ENCODE measurements around the gene IPMK. TPM values are rescaled to one million over a fixed set of nuclear protein-coding genes. Genes with fewer than 3 reads are reported as not detected.

The IPMK gene
- total and polyA plus RNA-seq, 8 donors = 4.7 to 8.1 (median 6.9) TPM

DNA sequence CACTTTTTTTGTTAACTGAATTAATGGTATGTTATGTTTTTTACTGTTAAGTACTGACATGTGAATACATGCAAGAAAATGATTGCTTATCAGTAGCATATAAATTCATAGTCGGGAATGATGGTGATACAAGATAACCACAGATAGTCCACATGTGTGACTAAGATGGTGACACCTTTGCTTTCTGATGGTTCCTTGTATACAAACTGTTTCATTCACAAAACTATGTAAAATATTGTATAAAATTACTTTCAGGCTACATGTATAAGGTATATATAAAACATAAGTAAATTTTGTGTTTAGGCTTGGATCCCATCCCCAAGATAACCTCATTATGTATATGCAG, 11.2 kb upstream of the IPMK start:
- Histone ChIP-seq H3K4me1 (peaks cover 0 to 33% of the 10 kb centered on the region in 2 donors), H3K27ac (no peak overlapping the region), H3K4me3 (no peak overlapping the region), H3K9me3 (no peaks in the 10 kb centered on the region), H3K36me3 (peaks cover 0 to 10% of the 10 kb centered on the region in 2 donors), H3K27me3 (no peaks in the 10 kb centered on the region)
- TF ChIP-seq, protein P1, sequence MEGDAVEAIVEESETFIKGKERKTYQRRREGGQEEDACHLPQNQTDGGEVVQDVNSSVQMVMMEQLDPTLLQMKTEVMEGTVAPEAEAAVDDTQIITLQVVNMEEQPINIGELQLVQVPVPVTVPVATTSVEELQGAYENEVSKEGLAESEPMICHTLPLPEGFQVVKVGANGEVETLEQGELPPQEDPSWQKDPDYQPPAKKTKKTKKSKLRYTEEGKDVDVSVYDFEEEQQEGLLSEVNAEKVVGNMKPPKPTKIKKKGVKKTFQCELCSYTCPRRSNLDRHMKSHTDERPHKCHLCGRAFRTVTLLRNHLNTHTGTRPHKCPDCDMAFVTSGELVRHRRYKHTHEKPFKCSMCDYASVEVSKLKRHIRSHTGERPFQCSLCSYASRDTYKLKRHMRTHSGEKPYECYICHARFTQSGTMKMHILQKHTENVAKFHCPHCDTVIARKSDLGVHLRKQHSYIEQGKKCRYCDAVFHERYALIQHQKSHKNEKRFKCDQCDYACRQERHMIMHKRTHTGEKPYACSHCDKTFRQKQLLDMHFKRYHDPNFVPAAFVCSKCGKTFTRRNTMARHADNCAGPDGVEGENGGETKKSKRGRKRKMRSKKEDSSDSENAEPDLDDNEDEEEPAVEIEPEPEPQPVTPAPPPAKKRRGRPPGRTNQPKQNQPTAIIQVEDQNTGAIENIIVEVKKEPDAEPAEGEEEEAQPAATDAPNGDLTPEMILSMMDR (IDR thresholded peaks at IDR 0.05) = no peak
- intact Hi-C loops (cut with DNase I) = no loop called here
- no peak for ATAC-seq
- no peak for DNase-seq

DNA sequence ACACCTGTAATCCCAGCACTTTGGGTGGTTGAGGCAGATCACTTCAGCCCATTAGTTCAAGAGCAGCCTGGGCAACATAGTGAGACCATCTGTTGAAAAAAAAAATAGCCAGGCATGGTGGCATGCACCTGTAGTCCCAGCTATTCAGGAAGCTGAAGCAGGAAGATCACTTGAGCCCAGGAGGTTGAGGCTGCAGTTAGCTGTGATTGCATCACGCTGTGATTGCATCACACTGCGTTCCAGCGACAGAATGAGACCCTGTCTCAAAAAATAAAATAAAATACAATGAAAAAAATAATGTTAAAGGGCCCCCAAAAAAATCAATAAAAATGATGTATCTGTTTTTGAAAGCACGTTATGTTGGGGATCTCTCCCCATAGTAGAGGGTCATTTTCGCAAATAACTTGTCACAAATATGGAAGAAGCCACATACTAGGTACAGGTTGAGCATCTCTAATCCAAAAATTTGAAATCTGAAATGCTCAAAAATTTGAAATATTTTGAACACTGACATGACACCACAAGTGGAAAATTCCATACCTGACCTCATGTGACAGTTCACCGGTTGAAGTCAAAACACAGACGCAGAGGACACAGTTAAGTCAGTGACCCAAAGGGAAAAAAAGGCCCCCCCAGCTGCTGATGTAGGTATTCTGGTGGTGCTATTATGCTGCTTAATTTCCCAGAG, 10.7 kb upstream of the IPMK start:
- Histone ChIP-seq H3K9me3 (no peaks in the 10 kb centered on the region), H3K4me1 (peaks cover 0 to 33% of the 10 kb centered on the region in 2 donors), H3K4me3 (no peak overlapping the region), H3K36me3 (peaks cover 0 to 10% of the 10 kb centered on the region in 2 donors), H3K27me3 (no peaks in the 10 kb centered on the region), H3K27ac (no peak overlapping the region)
- TF ChIP-seq, protein P1 (IDR thresholded peaks at IDR 0.05) = no peak
- ATAC-seq (no peak), DNase-seq (no peak)
- intact Hi-C loops (cut with DNase I) = no loop called here

- intact Hi-C loops (cut with DNase I) = no loop called here
- Histone ChIP-seq H3K4me3 (no peak overlapping the region), H3K36me3 (peaks cover 0 to 10% of the 10 kb centered on the region in 2 donors), H3K27me3 (no peaks in the 10 kb centered on the region), H3K9me3 (no peaks in the 10 kb centered on the region), H3K4me1 (peaks cover 0 to 9% of the 10 kb centered on the region in 2 donors), H3K27ac (no peak overlapping the region)
- ATAC-seq (no peak), DNase-seq (no peak)
- TF ChIP-seq, protein P1 (IDR thresholded peaks at IDR 0.05) = no peak
These were observed 8.2 kb upstream of the IPMK start for GRCh38 chr10:58275908-58276307.

DNA sequence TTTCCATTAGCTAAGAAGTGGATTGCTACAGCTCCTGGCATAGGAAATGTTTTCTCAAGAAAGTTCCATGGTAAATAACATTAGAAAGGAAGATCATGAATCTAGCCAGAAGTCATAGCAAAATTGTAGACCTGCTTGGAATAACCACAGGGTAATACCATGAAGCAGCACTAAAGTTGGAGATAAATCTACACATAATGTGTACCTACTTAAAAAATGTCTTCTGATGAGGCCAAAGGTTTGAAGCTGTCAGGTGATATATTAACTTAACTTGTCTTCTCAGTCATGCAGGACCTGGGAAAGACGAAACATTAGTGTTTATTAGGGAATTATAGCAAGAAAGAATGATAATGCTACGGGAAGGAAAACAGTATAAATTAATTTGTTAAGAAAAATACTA, 7.6 kb upstream of the IPMK start:
- TF ChIP-seq, protein P1 (IDR thresholded peaks at IDR 0.05) = no peak

GRCh38 chr10:58269782-58270290, 2.1 kb upstream of the IPMK start:
- TF ChIP-seq, protein P1 (IDR thresholded peaks at IDR 0.05) = no peak
- Histone ChIP-seq H3K36me3 (no peaks in the 10 kb centered on the region), H3K4me3 (peak overlapping the region; percentile 73 to 86), H3K4me1 (peaks cover 8 to 32% of the 10 kb centered on the region in 2 donors), H3K9me3 (no peaks in the 10 kb centered on the region), H3K27ac (peak overlapping the region; percentile 96 to 100), H3K27me3 (no peaks in the 10 kb centered on the region)
- DNase-seq (no peak), ATAC-seq (no peak)
- intact Hi-C loops (cut with DNase I) = no loop called here

More for the DNA sequence above, 7.6 kb upstream of the IPMK start:
- H3K4me1 ChIP-seq = peaks cover 0 to 14% of the 10 kb centered on the region in 2 donors
- H3K4me3 ChIP-seq = no peak overlapping the region
- DNase-seq (no peak), ATAC-seq (no peak)
- H3K36me3 ChIP-seq = peaks cover 0 to 10% of the 10 kb centered on the region in 2 donors
- H3K27ac ChIP-seq = no peak overlapping the region
- intact Hi-C loops (cut with DNase I) = no loop called here
- H3K27me3 ChIP-seq = no peaks in the 10 kb centered on the region
- no peaks in the 10 kb centered on the region for H3K9me3 ChIP-seq
